Fibroblast of lung (primary cell): ENCODE data around the gene SSUH2. TPM values are rescaled to one million over a fixed set of nuclear protein-coding genes. Genes with fewer than 3 reads are reported as not detected.

ENCODE experiments used
- DNase-seq, 2 donors: peaks; one replicate each; pipeline versions ENCODE4 v3.0.0 to v3.0.0-alpha.2; 2010; ENCODE audit warnings: low read depth in 2 of 2
- H2AFZ ChIP-seq: 2 replicates; pipeline ENCODE4 v1.5.1; 2012; ENCODE audit warnings: low read length, control low read depth, inconsistent platforms
- H3K27ac ChIP-seq: 2 replicates; pipeline ENCODE4 v1.5.1; 2011; ENCODE audit warnings: low read length, control low read depth; ENCODE audit not compliant: insufficient read depth
- H3K27me3 ChIP-seq: 2 replicates; pipeline ENCODE4 v1.5.1; 2011; ENCODE audit warnings: mild to moderate bottlenecking, low read length; ENCODE audit not compliant: control insufficient read depth, insufficient read depth
- H3K36me3 ChIP-seq: 2 replicates; pipeline ENCODE4 v1.5.1; 2011; ENCODE audit warnings: low read length; ENCODE audit not compliant: control insufficient read depth, insufficient read depth
- H3K4me1 ChIP-seq: 2 replicates; pipeline ENCODE4 v1.5.1; 2011; ENCODE audit warnings: low read length; ENCODE audit not compliant: control insufficient read depth, insufficient read depth; ENCODE audit errors: extremely low read depth
- H3K4me2 ChIP-seq: 2 replicates; pipeline ENCODE4 v1.5.1; 2011; ENCODE audit warnings: low read length, control low read depth; ENCODE audit not compliant: insufficient read depth; ENCODE audit errors: extremely low read depth
- H3K4me3 ChIP-seq, 4 experiments: fragments of 200-600 bp in 1 of 4; sonication (generic) in 1 of 4; replicated peaks in 1 of 4; 2 replicates each; pipeline ENCODE4 v1.5.1; 2011 to 2016; ENCODE audit warnings: low read length in 4 of 4, low read depth in 3 of 4, mild to moderate bottlenecking in 3 of 4, control low read depth in 2 of 4, inconsistent platforms in 1 of 4, mixed read lengths in 1 of 4; ENCODE audit not compliant: insufficient read depth in 1 of 4; ENCODE audit errors: control extremely low read depth in 1 of 4
- H3K79me2 ChIP-seq: 2 replicates; pipeline ENCODE4 v1.5.1; 2012; ENCODE audit warnings: mild to moderate bottlenecking, low read length, inconsistent platforms; ENCODE audit not compliant: control insufficient read depth, insufficient read depth
- H3K9ac ChIP-seq: 2 replicates; pipeline ENCODE4 v1.5.1; 2011; ENCODE audit warnings: mild to moderate bottlenecking, low read length, control low read depth; ENCODE audit not compliant: insufficient read depth
- H3K9me3 ChIP-seq: 2 replicates; pipeline ENCODE4 v1.5.1; 2012; ENCODE audit warnings: low read depth, low read length; ENCODE audit not compliant: control insufficient read depth, insufficient read depth
- H4K20me1 ChIP-seq: 2 replicates; pipeline ENCODE4 v1.5.1; 2011; ENCODE audit warnings: low read length; ENCODE audit not compliant: control insufficient read depth, insufficient read depth; ENCODE audit errors: extremely low read depth
- EZH2 ChIP-seq: IDR thresholded peaks from 2 replicates; pipeline ENCODE4 v1.5.1; 2012; ENCODE audit warnings: low read length, control low read depth, mild to moderate bottlenecking; ENCODE audit errors: missing control alignments
- polyA plus RNA-seq, 2 donors: library from polyadenylated mRNA; depleted of rRNA in 1 of 2; stranded (reverse) in 1 of 2; unstranded in 1 of 2; fragments of >200 nt; gene quantifications; 2 replicates each; pipeline ENCODE4 v1.2.1, GENCODE V29; 2011 to 2012; ENCODE audit warnings: missing spikeins in 1 of 2
- total RNA-seq: library from RNA; depleted of rRNA; stranded (reverse); fragments of >200 nt; gene quantifications from 2 replicates; pipeline ENCODE4 v1.2.1, GENCODE V29; 2014
- TF ChIP-seq, protein P1 (sequence below), 2 donors: IDR thresholded peaks in 1 of 2; conservative IDR thresholded peaks in 1 of 2; 1 replicate in 1 of 2; 2 replicates in 1 of 2; pipeline ENCODE4 v1.5.1; 2011 to 2012; ENCODE audit warnings: low read length in 2 of 2, control low read depth in 1 of 2, inconsistent platforms in 1 of 2, low read depth in 1 of 2, mild to moderate bottlenecking in 1 of 2

SSUH2 gene
- total and polyA plus RNA-seq, 2 donors (not counting 1 experiment from before 2014, with no cell fraction given): 0.02 TPM; not detected in 1

DNA sequence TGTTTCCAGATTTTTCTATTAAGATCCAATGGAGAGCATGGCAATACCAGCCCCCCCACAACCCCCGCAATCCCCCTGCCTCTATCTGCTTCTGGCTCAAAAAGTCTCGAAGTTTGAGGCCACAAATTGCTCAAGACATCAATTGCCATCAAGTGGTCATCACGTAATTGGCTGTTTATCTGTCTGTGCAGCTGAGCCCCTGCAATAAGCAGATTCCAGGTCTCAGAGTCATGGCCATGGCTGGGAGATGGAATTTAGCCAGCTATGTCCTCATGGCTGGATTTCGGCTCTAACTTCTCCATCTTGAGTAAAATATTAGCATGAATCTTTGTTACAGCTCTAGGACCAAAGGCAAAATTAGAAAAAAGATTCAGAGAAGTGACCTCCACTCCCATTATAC is 22.7 kb downstream of the SSUH2 start:
- no peaks in the 10 kb centered on the region for H3K36me3 ChIP-seq
- no peak overlapping the region for H3K4me3 ChIP-seq
- no peaks in the 10 kb centered on the region for H3K79me2 ChIP-seq
- H4K20me1 ChIP-seq: no peaks in the 10 kb centered on the region
- peak overlapping the region; percentile 7 for H2AFZ ChIP-seq
- no peak for TF ChIP-seq EZH2
- TF ChIP-seq, protein P1, sequence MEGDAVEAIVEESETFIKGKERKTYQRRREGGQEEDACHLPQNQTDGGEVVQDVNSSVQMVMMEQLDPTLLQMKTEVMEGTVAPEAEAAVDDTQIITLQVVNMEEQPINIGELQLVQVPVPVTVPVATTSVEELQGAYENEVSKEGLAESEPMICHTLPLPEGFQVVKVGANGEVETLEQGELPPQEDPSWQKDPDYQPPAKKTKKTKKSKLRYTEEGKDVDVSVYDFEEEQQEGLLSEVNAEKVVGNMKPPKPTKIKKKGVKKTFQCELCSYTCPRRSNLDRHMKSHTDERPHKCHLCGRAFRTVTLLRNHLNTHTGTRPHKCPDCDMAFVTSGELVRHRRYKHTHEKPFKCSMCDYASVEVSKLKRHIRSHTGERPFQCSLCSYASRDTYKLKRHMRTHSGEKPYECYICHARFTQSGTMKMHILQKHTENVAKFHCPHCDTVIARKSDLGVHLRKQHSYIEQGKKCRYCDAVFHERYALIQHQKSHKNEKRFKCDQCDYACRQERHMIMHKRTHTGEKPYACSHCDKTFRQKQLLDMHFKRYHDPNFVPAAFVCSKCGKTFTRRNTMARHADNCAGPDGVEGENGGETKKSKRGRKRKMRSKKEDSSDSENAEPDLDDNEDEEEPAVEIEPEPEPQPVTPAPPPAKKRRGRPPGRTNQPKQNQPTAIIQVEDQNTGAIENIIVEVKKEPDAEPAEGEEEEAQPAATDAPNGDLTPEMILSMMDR (conservative IDR thresholded peaks at IDR 0.05 in 1 of 2, IDR thresholded peaks at IDR 0.05 in 1 of 2; ENCODE audit: low read depth in 1 of 2, low read length in 2 of 2): no peak
- H3K4me2 ChIP-seq: no peak overlapping the region
- H3K9ac ChIP-seq: no peak overlapping the region
- no peaks in the 10 kb centered on the region for H3K27me3 ChIP-seq
- H3K4me1 ChIP-seq: peaks cover 13% of the 10 kb centered on the region
- no peak overlapping the region for H3K27ac ChIP-seq
- peak; percentile 92 to 94 for DNase-seq
- H3K9me3 ChIP-seq: no peaks in the 10 kb centered on the region

DNA sequence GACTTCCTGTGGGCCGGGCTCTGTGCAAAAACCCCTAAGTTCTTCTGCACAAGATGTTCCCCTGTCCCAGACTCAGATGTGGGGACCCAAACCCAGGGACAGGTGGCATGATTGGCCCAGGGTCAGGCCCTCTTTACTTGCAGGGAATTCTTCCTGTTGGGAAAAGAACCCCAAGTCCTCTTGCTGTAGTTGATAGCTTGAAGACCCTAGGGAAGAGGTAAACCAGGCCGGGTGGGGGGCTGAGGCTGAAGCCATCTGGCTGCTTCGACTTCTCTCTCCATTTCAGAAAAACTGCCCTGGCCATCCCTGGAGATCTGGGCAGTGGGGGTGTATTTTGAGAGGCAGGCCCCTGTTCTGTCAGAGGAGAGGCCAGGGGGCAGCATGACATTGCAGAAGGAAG is 23.5 kb downstream of the SSUH2 start:
- Histone ChIP-seq H3K9ac (no peak overlapping the region), H3K9me3 (no peaks in the 10 kb centered on the region), H3K4me3 (no peak overlapping the region), H3K36me3 (no peaks in the 10 kb centered on the region), H3K27me3 (no peaks in the 10 kb centered on the region), H4K20me1 (no peaks in the 10 kb centered on the region), H3K4me2 (no peak overlapping the region), H2AFZ (no peak overlapping the region), H3K4me1 (peaks cover 13% of the 10 kb centered on the region), H3K79me2 (no peaks in the 10 kb centered on the region), H3K27ac (no peak overlapping the region)
- DNase-seq: no peak
- TF ChIP-seq, protein P1 (conservative IDR thresholded peaks at IDR 0.05 in 1 of 2, IDR thresholded peaks at IDR 0.05 in 1 of 2; ENCODE audit: low read depth in 1 of 2, low read length in 2 of 2): no peak
- no peak for TF ChIP-seq EZH2

DNA sequence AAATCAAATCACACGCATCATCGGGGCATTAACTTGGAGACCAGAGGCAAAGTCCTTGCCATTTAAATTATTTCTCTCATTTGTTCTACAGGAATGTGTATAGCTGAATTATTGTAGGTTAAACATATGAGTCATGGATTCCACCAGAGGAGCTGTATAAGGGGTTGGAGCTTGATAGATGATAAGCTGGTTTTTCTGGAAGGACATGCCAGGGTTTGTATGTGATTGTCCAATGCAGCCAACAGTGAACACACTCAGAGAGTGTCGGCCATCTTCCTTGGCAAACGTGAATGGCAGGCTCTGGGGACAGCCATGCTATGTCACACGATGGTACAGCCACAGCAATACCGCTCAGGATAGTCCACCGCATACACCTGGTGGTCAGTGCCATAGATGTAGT is 25.1 kb downstream of the SSUH2 start:
- Histone ChIP-seq H3K4me3 (no peak overlapping the region), H3K36me3 (no peaks in the 10 kb centered on the region), H3K9me3 (no peaks in the 10 kb centered on the region), H3K4me1 (peaks cover 13% of the 10 kb centered on the region), H4K20me1 (no peaks in the 10 kb centered on the region), H3K4me2 (no peak overlapping the region), H3K79me2 (no peaks in the 10 kb centered on the region), H2AFZ (no peak overlapping the region), H3K27me3 (no peaks in the 10 kb centered on the region), H3K9ac (no peak overlapping the region), H3K27ac (no peak overlapping the region)
- TF ChIP-seq, protein P1 (conservative IDR thresholded peaks at IDR 0.05 in 1 of 2, IDR thresholded peaks at IDR 0.05 in 1 of 2; ENCODE audit: low read depth in 1 of 2, low read length in 2 of 2): no peak
- no peak for TF ChIP-seq EZH2
- DNase-seq: peak; percentile 63 to 90
